NCI-H2196 (cell line): Measurements from ENCODE around the gene NSUN2.
A peak's percentile ranks its signal among the peaks of the same experiment; 100 is the strongest.

Source experiments
- DNase-seq: peaks from one replicate; lab custom pipeline; 2025; ENCODE audit not compliant: unreplicated experiment; lab: John Stamatoyannopoulos, UW

Gene NSUN2

GRCh38 chr5:6606884-6607558 lies 25.8 kb downstream of the NSUN2 start:
- DNase-seq = no peak

- DNase-seq = no peak
These were observed 27.9 kb downstream of the NSUN2 start for GRCh38 chr5:6604946-6605345.

GRCh38 chr5:6604341-6604740 lies 28.5 kb downstream of the NSUN2 start:
- no peak for DNase-seq

GRCh38 chr5:6603643-6604042 lies 29.2 kb downstream of the NSUN2 start:
- DNase-seq = peak; percentile 30

GRCh38 chr5:6602441-6602840 lies 30.4 kb downstream of the NSUN2 start:
- no peak for DNase-seq

GRCh38 chr5:6601816-6602215 lies 31.0 kb downstream of the NSUN2 start:
- no peak for DNase-seq

GRCh38 chr5:6601271-6601670 lies 31.6 kb downstream of the NSUN2 start:
- no peak for DNase-seq

- no peak for DNase-seq
These were observed 33.1 kb downstream of the NSUN2 start for GRCh38 chr5:6599739-6600138.

- DNase-seq = no peak
These were observed 34.4 kb downstream of the NSUN2 start for GRCh38 chr5:6598351-6598900.

- no peak for DNase-seq
These were observed 35.3 kb downstream of the NSUN2 start for GRCh38 chr5:6597557-6597956.

GRCh38 chr5:6596388-6596787 lies 36.5 kb downstream of the NSUN2 start:
- no peak for DNase-seq

GRCh38 chr5:6595405-6595804 lies 37.4 kb downstream of the NSUN2 start:
- DNase-seq = no peak

GRCh38 chr5:6594066-6594465 lies 38.8 kb downstream of the NSUN2 start:
- no peak for DNase-seq

- DNase-seq = no peak
These were observed 39.5 kb downstream of the NSUN2 start for GRCh38 chr5:6593148-6594016.

GRCh38 chr5:6592601-6593000 lies 40.2 kb downstream of the NSUN2 start:
- no peak for DNase-seq

- DNase-seq = no peak
These were observed 41.1 kb downstream of the NSUN2 start for GRCh38 chr5:6591671-6592288.

- no peak for DNase-seq
These were observed 42.3 kb downstream of the NSUN2 start for GRCh38 chr5:6590581-6590980.

GRCh38 chr5:6587171-6587570 lies 45.7 kb downstream of the NSUN2 start:
- DNase-seq = no peak

- DNase-seq = no peak
These were observed 46.2 kb downstream of the NSUN2 start for GRCh38 chr5:6586647-6587042.

GRCh38 chr5:6585939-6586646 lies 46.8 kb downstream of the NSUN2 start:
- DNase-seq = no peak

GRCh38 chr5:6585168-6585567 lies 47.7 kb downstream of the NSUN2 start:
- no peak for DNase-seq
